Iris pigment epithelial cell (primary cell): ENCODE results near the gene PKP4.
A peak's percentile ranks its signal among the peaks of the same experiment; 100 is the strongest.
"Not testable (repeated sequence)": the region's sequence is repeated elsewhere in the genome, so short reads cannot be mapped to it uniquely, and the experiment has no call there.

Source experiments
- DNase-seq: peaks from one replicate; pipeline ENCODE4 v3.0.0-alpha.2; 2011; ENCODE audit warnings: low read depth

Gene PKP4

DNA sequence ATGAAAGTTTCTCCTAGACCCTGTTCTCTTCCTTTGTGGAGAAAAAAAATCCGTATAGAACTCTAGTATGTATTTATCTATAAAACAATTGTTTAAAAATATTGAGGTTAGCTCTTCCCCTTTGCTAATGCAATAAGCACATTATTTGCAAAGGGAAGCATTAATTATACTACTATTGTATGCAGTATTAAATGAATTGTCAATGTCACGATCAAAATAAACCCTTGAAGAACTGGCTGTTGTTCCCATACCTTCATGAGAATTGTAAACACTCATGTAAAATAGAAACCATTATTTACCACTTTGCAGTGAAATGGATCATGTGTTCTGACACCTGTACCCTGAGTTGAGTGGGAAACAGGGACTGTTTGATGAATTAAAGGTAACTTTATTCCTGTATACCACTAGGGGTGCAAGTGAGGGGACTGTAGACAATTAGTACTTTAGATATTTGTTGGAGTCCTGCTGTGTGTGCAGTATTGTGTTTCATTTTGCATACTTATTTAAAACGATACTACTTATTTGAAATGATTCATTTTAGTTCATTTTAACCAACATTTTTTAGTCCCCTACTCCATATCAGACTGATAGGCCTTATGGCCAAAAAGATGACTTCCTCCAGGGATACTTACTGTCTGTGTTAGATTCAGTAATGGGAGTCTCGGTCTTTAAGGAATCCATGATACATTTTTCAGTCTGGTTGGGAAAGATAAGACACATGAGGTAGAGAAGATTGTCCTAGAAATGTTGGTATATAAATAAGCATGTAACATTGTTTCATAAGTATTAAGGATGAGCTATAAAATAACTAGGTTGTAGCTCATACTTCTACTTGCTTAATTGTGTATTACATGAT, 7.9 kb downstream of the PKP4 start:
- DNase-seq: no peak

DNA sequence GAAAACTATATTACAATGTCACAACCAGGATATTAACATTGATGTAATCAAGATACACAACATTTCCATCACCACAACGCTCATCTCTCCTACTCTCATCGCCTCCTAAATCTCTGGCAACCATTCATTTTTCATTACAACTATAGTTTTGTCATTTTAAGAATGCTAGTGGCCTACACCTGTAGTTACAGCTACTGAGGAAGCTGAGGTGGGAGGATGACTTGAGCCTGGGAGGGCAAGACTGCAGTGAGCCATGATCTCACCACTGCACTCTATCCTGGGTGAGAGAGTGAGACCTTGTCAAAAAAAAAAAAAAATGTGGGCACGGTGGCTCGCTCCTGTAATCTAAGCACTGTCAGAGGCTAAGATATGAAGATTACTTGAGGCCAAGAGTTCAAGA, 10.5 kb downstream of the PKP4 start:
- DNase-seq: no peak

DNA sequence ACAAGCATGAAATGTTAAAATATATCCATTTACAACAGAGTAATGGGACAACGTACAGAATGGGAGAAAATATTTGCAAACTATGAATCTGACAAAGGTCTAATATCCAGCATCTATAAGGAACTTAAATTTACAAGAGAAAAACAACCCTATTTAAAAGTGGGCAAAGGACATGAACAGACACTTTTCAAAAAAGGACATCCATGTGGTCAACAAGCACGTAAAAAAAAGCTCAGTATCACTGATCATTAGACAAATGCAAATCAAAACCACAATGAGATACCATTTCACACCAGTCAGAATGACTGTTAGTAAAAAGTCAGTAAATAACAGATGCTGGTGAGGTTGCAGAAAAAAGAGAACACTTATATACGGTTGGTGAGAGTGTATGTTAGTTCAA, 16.1 kb downstream of the PKP4 start:
- DNase-seq: not testable (repeated sequence)

DNA sequence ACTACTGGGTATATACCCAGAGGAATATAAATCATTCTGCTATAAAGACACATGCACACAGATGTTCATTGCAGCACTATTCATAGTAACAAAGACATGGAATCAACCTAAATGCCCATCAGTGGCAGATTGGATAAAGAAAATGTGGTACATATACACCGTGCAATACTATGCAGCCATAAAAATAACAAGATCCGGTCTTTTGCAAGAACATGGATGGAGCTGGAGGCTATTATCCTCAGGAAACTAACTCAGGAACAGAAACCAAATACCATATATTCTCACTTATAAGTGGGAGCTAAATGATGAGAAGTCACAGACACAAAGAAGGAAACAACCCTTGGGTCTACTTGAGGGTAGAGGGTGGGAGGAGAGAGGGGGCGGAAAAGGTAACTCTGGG, 16.5 kb downstream of the PKP4 start:
- DNase-seq: not testable (repeated sequence)

DNA sequence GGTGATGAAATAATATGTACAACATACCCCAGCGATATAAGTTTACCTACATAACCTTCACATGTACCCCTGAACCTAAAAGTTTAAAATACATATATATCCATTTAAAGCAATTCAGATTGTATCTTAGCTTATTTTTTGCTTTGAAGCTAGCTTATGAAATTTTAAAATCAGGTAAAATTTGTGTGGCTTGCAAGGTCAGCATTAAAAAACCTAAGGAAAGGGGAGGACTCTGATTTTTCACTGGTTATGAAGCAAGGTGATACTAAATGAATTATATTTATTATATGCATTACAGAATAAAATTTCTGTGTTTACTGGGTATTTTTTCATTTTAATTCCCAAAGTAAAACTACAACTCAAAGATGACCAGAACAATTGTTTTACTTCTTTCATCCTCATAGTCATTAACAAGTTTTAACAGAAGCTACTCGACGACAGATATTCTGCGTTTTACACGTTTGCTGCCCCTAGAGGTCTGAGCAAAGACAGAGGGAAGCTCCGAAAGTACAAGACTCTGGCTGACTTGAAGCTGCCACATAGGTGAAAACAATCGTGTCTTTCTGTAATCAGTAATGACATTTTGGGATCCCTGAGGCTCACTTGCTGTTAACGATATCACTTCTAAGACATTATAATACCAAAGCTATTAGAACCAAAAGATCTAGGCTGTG, 17.1 kb downstream of the PKP4 start:
- DNase-seq: no peak

DNA sequence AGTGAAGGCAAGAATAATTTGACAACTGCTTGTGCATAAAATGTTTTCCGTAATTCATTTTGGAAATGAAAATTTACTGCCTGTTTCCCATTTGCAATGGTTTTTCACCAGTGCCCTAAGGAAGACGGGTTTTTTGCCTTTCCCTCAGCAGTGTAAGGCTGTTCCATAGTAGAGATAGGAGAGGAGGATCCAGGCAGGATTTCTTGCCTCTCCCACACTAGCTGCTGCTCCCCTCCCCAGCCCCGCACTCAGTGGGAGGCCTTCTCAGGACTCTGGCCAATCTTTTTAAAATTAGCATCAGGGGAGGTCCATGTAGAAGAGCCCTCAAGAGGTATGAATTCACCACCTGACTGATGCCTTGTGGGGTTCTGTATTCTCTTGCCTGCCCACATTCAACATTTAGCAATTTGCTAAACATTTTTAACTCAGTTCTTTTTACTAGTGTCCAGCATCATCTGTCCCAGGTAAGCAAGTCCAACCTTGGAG, 17.8 kb downstream of the PKP4 start:
- not testable (repeated sequence) for DNase-seq

DNA sequence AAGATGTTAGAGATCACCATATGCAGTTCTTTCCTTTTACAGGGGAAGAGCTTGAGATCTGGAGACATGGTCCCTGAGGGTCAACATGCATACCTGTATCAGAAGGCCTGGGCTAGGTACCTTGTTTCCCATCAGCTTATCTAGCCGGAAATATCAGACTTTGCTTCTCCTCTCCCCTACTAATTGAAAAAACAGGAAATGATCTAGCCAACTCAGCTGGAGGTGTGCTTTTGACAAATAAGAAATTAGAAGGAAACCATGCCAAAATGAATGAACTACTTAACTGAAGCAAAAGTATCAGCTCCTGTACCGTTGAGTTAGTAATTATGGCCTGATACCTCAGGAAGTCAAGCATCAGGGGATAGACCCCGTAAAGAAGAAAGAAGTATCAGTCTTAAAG, 20.4 kb downstream of the PKP4 start:
- no peak for DNase-seq

DNA sequence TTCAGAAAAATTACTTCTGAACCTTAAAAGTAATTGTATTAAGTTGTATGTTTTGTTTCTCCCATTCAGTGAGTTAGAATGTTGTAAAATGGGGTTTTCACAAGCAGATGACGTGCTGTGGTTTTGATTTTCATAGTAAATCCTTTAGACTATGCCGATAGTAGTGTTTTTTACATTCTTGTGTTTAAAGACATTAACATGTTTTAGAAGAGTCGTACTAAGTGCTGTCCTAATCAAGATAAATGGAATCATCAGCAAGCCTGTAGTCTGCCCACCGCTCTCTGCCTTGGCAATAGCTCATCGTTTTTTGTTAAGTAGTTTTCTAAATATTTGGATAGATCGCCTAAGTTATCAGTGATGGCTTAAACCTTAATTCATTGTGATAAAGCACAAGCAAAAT, 21.5 kb downstream of the PKP4 start:
- DNase-seq: no peak

DNA sequence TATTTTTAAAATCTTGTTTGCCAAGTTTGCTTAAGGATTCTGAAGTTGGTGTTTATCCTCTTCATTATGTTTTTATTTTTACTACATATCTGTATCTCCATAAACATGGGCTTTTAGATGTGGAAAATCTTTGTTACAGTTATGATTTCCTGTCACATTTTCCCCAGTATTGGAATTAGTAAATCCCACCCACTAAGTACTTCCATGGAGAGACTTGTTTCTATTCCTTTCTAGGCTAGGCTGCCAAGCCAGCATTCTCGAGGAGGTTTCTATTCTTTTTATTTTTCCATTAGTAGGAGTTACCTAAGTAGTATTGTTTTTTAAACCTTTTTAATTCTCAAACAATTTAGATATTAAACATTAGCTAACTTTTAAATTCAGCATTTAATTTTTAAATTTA, 22.1 kb downstream of the PKP4 start:
- no peak for DNase-seq

DNA sequence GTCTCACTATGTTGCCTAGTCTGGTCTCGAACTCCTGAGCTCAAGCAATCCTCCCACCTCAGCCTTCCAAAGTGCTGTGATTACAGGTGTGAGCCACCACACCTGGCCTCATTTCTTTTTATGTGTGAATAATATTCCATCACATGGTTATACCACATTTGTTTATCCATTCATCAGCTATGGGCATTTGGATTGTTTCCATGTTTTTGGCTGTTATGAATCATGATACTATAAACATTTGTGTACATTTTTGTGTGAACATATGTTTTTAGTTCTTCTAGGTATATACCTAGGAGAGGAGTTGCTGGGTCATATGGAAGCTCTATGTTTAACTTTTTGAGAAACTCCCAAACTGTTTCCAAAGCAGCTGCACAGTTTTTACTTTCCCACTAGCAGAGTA, 24.4 kb downstream of the PKP4 start:
- DNase-seq: no peak

DNA sequence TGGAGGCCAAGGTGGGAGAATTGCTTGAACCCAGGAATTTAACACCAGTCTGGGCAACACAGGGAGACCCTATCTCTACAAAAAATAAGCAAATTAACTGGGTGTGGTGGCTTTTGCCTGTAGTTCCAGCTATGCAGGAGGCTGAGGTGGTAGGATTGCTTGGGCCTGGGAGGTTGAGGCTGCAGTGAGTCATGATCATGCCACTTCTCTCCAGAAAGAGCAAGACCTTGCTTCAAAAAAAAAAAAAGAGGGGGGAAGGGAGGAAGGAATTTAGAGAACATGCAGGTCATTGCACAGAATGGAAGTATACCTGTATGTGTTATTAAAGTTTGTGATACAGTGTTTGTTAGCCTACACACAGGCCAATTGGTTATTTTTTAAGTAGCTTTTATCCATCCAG, 25.8 kb downstream of the PKP4 start:
- DNase-seq: peak; percentile 62

DNA sequence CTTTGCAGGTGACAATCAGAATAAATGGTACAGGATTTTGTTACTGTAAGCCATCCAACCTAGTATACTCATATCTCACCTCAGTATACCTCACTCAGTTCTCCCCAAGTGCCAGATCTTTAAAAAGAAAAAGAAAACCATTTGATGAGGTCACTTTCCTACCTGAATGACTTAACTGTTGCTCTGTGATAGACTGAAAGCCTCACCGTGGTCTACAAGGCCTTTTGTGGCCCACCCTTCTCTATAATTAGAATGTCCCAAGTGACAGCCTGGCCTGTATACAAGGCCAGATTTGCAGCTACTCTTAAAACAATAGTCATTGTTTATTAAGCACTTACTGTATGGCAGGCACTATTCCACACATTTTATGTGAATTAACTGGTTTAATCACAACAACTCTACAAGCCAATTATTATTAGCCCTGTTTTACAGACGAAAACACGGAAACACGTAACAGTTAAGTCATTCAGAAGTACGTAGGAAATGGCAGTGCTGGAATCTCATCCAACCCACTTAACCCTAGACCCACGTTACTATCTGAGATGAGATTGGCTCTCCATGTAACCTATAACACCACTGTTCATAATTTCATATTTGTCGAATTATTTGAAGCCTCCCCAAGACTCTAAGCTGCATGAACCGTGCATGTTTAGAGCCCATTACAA, 28.3 kb downstream of the PKP4 start:
- DNase-seq: no peak

DNA sequence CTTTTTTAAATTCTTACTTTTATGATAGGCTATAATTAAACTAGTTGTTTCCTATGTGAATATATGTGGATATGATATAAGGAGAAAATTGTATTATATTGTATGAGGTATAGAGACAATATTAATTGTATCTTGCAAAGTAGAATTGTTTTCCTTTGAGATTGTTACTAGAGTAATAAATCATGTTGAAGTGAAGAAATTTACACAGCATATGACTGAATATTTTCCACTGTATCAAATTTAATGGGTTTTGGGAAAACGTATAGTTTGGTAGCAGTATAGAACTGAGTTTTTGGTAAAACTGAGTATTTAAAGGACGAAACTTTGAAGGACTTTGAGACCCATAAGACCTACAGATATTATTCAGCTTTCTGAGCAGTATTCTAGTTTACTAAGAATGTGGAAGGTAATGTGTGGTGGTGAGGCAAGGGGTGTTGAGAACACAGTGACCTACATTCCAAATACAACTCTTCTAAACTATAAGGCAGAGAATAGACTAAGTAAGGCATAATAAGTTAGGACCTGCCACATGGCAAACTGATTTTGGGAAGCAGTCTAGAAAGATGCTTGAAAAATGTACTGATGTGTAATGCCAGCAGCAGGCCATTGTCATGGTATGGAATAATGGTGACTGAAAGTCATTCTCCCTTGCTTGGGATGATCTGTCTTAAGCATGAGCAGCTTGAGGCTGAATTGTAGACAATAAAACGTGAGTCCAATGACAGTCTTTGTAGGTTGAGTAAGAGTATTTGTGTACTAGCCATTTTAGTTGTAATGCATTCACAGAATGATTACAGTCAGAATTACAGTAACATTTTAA, 29.6 kb downstream of the PKP4 start:
- peak; percentile 43 for DNase-seq

DNA sequence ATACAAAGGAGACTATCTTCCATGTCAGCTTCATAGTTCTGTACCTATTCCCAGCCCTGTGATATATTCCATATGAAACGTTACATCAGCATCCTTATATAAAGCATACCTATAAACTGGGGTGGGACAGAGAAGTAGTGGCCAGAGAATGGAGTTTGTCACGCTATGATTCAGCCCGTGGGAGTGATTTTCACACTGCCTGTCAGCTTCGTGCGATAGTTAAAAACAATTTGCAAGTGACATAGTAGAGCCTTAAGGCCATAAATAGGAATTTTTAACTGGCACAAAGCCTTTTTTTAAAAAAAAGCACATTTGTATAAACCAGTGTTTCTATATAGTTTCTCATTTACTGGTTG, 30.2 kb downstream of the PKP4 start:
- peak; percentile 33 for DNase-seq

DNA sequence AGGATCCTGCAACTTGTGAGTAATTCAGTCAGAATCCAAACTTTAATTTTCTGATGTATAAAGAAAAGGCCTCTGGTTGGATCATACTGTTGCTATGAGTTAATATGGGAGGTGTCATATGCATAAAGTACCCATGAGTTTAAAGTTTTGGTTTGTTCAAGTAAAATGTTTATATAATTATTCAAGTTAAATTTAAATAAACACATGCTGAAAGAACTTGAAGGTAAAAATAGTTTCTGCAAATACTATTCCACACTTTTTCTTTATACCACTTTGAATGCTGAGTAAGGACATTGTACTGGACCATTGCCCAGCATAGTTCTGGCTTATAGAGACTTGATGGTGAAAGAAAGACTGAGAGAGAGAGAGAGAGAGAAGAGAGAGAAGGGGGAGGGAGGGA, 30.7 kb downstream of the PKP4 start:
- peak; percentile 86 for DNase-seq

DNA sequence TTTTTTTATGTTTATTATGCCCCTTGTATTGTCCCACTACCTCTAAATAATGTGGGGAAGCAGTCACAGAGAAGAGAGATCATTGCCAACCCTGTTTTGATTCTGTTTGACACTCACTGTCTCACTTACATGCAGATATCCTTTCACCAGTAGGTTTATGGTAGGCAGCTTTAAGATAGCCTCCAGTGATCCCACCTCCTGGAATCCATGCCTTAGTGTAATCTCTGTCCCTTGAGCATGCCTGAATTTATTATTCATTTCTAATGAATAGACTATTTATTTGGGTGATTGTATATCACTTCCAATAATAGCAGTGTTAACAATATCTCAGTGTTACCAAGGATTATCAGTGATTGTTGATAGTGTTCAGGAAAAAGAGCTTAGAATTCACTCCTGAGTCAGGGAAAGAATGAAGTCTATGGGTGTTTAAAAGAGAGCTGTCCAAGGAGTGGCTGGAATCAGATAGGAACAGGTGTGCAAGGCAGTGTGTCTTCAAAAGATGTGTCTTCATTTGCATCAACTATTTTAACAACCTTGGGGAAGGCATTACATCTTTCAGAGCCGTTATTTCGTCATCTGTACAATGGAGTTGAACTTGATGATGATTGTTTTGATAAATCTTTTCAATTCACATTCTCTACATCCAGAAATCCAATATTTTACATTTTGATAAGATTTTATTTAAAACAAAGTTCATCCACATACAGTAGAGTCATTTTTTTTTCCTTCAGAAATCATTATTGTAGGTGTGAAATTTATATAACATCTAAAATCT, 31.9 kb downstream of the PKP4 start:
- DNase-seq: no peak

DNA sequence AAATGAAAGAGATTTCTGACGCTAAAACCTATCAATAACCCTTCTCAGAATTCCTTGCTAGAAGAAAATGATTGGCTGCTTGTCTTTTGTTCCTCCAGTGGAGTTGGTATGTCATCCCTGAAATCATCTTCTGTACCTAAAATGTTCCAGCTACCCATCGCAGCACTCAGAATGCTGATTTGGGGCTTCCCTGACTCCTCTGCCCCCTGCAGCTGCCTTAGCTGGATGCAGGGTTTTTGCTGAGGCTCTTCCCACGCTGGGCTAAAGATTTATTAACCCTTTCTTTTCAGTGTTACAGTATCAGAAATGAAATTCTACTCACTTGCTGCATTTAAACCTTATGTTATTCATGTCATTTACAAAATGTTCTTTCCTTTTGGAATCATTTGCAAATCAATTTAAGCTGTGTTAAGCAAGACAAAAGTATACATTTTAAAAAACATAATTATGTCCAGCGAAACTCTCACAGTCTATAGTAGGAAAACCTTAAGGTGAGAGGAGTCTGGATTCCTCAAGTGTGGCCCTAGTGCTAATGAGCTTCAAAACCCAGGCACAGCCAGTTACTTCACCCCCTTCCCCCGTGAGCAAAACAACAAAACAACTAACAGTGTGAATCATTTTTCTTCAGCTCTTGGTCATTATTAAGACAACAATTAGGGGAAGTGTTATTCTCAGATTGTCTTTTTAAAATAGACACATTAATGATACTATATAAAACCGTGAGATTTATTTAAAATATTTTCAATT, 32.8 kb downstream of the PKP4 start:
- DNase-seq: no peak

DNA sequence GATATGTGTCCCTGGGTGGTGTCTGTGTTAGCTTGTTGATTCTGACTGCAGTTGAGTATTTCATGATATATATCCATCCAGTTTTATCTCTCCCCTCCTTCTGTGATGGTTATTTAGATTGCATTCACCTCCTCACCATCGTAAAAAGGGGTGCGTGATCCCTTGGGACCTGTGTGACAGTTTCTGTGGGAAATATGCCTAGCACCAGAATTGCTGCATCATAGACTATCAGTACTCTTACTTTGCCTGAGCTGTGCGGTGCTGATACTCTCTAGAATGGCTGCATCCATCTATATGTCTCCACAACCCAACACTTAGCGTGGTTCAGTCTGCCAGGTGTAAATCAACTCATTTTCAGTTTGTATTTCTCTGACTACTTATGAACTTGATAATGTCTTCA, 34.3 kb downstream of the PKP4 start:
- no peak for DNase-seq

DNA sequence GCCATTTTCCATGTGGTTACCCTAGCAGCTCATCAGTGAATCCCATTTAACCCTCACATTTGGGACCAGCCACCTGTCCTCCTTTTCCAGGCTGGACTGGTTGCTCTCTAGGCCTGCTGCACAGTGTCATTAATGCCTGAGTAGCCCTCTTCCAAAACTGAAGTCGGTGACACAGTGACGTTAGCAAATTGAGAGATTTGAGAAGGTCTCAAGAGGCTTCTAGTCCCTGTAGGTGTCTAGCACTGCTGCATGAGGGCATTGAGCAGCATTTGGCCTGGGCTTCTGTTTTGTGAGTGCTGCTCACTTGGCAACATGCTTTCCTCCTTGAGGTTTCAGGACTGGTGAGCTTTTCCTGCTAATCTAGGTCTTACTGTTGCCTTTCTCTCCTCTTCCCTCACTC, 36.7 kb downstream of the PKP4 start:
- DNase-seq: no peak

DNA sequence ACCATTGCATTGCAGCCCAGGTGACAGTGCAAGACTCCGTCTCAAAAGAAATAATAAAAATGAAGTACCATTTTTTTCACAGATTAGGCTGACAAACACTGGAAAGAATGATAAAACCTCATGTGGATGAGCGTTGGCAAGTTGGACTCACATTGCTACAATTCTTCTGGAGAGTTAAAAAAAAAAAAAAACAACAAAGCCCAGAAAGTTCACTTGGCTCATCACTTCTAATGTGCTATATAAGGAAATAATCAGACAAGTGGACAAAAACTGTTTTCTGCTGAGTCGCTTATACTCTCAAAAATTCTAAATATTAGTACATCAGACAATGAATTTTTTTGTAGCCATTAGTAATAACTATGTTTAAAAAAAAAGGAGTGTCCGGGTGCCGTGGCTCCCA, 38.4 kb downstream of the PKP4 start:
- DNase-seq: peak; percentile 88

DNA sequence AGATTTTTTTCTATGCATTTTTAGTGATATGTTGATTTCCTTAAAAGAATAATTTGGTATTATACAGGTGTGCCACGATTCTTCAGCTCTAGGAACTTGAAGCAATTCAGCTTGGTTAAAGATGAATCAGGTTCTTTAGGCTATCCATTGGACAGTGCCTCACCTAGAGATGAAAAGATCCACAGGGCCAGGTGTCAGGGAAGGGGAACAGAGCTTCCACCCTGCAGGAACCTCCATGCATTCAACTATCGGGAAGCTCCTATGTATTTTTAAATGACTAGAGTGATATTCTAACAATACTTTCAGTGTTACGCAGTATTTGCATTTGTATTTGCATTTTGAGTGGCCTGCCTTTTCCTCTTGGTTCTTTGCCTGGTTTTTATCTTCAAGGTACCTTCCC, 40.2 kb downstream of the PKP4 start:
- no peak for DNase-seq
